UCSD-AML1 (cell line): ENCODE results near the gene TM4SF18.

Experiments used
- DNase-seq: peaks from one replicate; lab custom pipeline; 2025; ENCODE audit not compliant: unreplicated experiment; lab: John Stamatoyannopoulos, UW

The TM4SF18 gene

GRCh38 chr3:149331396-149331795, 2.0 kb downstream of the TM4SF18 start:
- DNase-seq, result no peak

GRCh38 chr3:149330609-149331331, 2.7 kb downstream of the TM4SF18 start:
- no peak for DNase-seq

GRCh38 chr3:149327156-149327555, 6.3 kb downstream of the TM4SF18 start:
- DNase-seq, result peak; percentile 15

GRCh38 chr3:149325581-149325980, 7.9 kb downstream of the TM4SF18 start:
- DNase-seq, result no peak

GRCh38 chr3:149324332-149324731, 9.1 kb downstream of the TM4SF18 start:
- no peak for DNase-seq

- DNase-seq, result no peak
Observed at GRCh38 chr3:149321640-149322039, 11.8 kb downstream of the TM4SF18 start.

GRCh38 chr3:149321136-149321535, 12.3 kb downstream of the TM4SF18 start:
- DNase-seq, result no peak

GRCh38 chr3:149319750-149320149, 13.7 kb downstream of the TM4SF18 start:
- no peak for DNase-seq

- DNase-seq, result no peak
Observed at GRCh38 chr3:149317072-149317471, 16.4 kb downstream of the TM4SF18 start.

- DNase-seq, result no peak
Observed at GRCh38 chr3:149316437-149316836, 17.0 kb downstream of the TM4SF18 start.

- no peak for DNase-seq
Observed at GRCh38 chr3:149315694-149316093, 17.7 kb downstream of the TM4SF18 start.

GRCh38 chr3:149314807-149315578, 18.4 kb downstream of the TM4SF18 start:
- no peak for DNase-seq

GRCh38 chr3:149313542-149313941, 19.9 kb downstream of the TM4SF18 start:
- no peak for DNase-seq

- no peak for DNase-seq
Observed at GRCh38 chr3:149310796-149311534, 22.5 kb downstream of the TM4SF18 start.

GRCh38 chr3:149307435-149307783, 26.0 kb downstream of the TM4SF18 start:
- peak; percentile 24 for DNase-seq

- no peak for DNase-seq
Observed at GRCh38 chr3:149306751-149307434, 26.5 kb downstream of the TM4SF18 start.

- no peak for DNase-seq
Observed at GRCh38 chr3:149305376-149305775, 28.1 kb downstream of the TM4SF18 start.

GRCh38 chr3:149299938-149300801, 33.3 kb downstream of the TM4SF18 start:
- DNase-seq, result peak; percentile 44

GRCh38 chr3:149296972-149297371, 36.5 kb downstream of the TM4SF18 start:
- DNase-seq, result no peak

- no peak for DNase-seq
Observed at GRCh38 chr3:149292666-149293065, 40.8 kb downstream of the TM4SF18 start.
